Measurements from ENCODE around the gene TXNL1.
"Not testable (repeated sequence)": the region's sequence is repeated elsewhere in the genome, so short reads cannot be mapped to it uniquely, and the experiment has no call there.

Gene TXNL1

DNA sequence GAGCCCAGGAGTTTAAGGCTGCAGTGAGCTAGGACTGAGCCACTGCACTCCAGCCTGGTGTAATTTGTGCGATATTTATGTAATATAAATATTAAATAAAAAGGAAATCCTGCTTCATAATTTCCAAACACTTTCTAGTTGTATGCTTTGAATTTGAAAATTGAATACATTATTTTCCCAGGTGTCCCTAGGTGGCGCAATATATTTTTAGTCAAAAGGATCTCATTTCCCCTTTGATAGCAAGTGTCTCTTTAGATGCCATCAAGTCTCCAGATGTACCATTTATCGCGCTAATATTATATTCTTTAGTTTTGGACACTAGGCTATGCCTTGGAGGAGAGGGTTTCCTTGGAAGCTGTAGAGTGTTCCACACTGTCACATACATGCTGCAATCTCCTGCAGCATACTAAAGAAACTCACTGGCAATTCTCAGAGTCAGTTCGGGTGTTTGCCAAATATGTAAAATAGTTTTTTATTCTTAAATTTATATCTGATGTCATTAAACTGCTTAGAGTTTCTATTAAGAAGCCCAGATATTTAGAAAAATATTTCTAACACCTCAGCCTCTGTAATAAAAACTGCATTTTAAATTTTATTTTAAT is 7.1 kb upstream of the TXNL1 start:
- no peak for DNase-seq (ENCODE audit: low read depth in 2 of 2)

DNA sequence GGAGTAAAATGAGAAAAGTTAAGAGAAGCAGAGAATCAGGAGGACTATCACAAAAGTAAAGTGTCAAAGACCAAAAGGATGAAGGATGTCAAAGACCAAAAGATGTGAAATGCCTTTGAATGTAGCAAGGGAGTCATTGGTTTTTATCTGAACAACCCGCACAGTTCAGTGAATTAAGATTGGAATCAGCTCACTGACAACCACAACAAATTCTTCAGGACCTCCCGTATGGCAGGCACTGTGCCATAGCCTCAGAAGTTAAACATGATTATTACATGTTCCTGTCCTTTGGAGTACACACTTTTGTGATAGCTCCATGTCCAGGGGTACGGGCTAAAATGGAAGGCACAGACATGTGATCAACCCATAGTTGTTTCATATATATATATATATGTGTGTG is 5.0 kb upstream of the TXNL1 start:
- DNase-seq (ENCODE audit: low read depth in 2 of 2), result no peak

DNA sequence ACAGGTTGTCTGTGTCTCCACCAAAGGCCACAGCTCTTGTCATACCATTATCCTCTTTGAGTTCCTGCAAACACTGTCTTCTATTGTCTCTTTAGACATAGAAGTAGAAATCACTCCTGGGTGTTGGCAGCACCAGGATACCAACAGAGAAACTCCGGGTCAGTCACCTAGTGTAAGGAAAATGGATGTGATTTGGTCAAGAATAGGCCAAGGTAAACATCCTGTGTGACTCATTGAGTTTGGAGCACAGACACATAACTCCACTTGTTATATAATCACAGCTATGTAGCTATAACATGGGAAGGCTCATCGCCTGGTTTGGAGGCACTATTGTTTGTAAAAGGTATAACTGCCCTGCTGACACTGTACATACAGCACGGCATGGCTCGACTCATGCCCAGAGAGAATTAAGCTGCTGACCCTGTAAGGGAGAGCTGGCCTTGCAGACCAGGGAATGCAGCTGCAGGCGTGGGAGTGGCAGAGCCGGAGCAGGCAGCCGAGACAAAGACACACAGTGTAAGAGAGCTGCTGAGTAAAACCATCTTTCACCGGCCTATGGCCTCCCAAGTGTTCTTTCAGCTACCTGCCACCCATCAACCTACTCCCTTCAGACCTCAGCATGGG is 3.4 kb upstream of the TXNL1 start:
- no peak for DNase-seq (ENCODE audit: low read depth in 2 of 2)

DNA sequence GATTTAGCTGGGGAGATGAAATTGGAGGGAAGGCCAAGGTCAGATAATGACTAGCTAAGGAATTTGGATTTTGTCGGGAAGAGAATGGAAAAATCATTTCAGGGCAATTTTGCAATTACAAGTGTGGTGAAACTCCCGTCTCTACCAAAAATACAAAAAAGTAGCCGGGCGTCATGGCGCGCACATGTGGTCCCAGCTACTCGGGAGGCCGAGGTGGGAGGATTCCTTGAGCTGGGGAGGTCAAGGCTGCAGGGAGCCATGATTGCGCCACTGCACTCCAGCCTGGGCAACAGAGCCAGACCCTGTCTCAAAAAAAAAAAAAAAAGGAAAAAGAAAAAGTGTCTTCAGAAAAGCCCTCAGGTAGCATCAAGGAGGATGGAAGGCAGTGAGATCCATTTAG is 1.2 kb upstream of the TXNL1 start:
- DNase-seq (ENCODE audit: low read depth in 2 of 2), result no peak

DNA sequence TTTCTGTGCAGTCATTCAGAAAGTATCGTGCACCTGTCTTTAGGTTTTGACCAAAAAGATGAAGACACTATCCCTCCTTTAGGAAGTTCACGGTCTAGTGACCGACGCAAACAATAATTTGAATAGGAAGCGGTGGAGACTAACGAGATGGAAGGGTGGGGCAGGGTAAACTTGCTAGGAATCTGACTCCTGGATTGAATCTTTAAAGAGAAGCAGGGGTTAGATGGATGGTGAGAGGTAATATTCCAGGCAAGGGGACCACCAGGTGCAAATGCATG is 651 bp upstream of the TXNL1 start:
- DNase-seq (ENCODE audit: low read depth in 2 of 2), result no peak

DNA sequence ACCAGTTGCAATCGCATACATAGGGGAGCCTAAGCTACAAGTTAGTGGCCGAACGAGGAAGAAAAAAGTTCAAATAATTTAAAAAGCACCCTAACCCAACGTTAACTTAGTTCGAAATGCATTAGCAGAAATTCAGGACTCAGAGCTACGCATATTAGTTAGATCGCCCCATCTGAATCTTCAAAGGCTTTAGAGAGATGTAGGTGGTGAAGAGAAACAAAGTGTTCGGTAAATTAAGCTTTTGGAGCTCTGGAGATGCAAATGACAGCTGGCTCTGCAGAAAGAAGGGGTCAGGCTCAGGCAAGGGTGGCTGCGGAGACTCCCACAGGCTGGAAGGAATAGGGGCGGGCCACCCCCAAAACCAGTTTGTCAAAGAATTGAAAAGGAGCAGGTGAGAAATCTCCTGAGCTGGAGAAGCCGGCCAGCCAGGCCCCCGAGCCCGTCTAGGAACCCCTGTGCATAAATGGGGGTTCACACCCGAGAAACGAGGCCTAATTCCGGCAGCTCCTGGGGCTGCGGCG is 621 bp downstream of the TXNL1 start:
- no peak for DNase-seq (ENCODE audit: low read depth in 2 of 2)

DNA sequence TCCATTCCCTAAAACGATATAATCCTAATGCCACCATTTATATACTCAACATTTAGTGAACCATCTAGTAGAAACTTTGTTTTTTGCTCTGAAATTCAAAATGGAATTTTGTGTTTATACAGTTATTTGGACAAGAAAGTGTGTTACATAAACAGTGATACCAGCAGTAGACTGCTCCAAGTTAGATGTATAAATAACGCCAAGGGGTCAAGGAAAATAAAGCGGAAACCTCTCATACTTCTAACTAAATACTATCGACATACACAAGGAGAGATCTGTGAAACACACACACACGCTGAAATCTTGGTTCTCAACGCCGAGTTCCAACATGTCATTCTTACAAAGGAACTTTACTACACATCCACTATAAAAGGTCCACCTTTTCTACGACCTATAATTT is 1.2 kb downstream of the TXNL1 start:
- no peak for DNase-seq (ENCODE audit: low read depth in 2 of 2)

DNA sequence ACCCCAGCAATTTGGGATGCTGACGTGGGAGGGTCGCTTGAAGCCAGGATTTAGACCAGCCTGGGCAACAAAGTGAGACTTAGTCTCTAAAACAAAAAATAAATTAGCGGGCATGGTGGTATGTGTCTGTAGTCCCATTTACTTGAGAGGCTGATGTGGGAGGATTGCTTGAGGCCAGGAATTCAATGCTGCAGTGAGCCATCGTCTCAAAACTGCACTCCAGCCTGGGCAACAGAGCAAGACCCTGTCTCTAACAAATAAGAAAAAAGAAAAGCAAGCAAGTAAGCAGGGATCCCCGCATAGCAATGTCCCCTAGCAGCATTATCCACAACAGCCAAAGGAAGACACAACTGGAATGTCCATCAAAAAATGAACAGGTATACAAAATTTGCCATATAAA is 3.4 kb downstream of the TXNL1 start:
- DNase-seq (ENCODE audit: low read depth in 2 of 2), result no peak

DNA sequence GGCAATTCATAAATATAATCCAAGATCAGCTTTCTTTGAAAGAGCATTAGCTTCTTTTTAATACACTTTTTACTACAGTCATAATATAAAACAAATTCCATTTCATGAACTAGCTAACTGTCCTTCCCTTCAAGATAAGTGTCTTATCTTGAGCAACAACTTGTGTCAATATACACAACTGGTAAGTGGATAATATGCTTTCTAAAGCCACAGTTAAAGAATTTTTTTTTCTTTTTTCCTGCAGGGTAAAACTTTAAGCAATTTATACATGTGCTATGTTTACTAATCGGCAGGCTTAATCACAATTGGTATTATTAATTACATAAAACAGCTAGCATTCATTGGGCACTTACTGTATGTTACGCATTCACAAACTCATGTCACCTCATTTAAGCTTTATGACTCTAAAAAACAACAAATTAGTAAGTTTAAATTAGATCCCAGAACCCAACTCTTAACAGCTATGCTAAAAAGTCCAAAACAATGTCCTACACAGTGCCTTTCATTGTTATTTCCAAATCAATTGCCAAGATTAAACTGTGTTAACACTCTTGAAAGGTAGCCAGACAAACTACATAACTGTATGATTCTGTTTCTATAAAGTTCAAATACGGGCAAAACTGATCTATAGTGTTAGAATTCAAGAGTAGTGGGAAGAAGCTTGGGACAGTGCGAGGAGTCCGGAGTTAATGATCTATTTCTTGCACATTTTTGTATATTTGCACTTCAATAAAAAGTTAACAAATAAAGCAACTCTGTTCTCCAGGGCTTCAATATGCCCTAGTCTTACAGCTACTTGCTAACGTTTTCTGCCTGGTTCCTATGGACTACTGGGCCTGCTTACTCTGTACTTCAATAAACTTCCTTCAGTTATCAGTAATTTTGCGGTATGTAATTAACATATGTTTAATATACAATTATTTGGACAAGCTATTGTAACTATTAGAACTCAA is 6.0 kb downstream of the TXNL1 start:
- no peak for DNase-seq (ENCODE audit: low read depth in 2 of 2)

DNA sequence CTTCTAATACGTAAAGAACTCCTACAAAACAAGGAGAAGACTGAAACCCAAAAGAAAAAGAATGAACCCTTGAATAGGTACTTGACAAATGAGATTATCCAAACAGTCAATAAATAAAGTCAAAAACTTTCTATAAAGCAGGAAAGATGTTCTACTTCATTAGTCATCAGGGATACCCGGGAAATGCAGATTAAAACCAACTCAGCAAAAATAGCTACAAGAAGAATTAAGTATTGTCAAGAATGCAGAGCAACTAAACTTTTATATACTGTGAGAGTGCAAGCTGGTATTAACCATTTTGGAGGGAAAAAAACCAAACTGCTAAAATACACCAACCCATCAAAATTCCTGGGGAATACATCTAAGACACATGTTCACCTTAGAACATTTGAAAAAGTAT is 10.4 kb downstream of the TXNL1 start:
- no peak for DNase-seq (ENCODE audit: low read depth in 2 of 2)

DNA sequence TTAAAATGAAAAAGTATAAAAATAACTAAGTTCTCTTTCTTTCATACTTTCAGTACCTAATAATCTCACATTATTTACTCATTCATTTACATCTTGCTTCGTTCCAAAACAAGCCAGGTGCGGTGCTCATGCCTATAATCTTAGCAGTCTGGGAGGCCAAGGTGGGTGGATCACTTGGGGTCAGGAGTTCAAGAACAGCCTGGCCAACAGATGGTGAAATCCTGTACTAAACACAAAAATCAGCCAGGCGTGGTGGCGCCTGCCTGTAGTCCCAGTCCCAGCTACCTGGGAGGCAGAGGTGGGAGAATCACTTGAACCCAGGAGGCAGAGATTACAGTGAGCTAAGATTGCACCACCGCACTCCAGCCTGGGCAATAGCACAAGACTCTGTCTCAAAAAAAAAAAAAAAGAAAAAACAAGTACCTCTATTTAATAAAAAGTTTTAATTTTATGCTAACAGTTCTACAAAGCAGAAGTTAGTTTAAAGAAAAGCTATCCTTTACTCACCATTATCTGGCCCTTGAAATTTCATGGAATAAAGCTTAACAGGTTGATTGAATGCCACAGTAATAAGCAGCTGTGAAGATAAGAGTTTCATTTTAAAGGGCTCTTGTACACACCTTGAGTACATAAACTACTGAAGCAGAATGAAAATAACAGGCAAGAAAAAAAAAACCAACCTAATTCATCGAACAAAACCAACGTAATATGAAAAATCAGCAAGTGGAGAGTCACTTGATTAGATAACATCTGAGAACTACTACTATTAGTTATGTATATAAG is 22.5 kb downstream of the TXNL1 start:
- no peak for DNase-seq (ENCODE audit: low read depth in 2 of 2)

DNA sequence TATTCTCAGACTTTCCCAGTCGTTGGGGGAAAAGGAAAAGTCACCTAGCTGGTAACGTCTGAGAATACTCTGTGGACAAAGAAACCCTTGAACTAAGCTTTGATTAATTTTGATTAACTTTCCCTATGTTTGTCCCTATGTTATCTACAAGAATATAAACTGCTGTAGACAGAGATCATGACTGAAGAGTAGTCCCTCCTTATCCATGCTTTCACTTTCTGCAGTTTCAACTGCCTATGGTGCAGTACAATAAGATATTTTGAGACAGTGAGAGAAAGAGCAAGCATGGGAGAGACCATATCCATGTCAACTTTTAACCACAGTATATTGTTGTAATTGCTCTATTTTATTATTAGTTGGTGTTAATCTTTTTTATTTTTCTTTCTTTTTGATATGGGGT is 31.8 kb downstream of the TXNL1 start:
- DNase-seq (ENCODE audit: low read depth in 2 of 2), result no peak

DNA sequence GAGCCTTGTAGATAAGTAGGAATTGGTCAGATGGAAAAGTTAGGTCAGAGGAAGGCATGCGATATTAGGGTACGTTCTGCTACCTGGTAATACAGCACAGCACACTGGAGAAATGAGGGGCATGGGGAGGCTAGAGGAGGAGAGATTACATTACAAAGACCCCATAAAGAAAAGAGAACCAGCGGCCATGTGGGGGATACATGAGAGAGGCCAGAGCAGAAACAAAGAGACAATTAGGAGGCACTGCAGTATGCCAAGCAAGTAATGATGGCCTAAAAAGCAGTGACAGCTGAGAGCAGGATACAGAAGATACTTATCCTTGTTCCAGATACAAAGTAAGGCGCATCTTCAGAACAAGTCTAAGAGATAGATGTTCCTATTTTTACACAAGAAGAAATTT is 40.0 kb downstream of the TXNL1 start:
- DNase-seq (ENCODE audit: low read depth in 2 of 2), result no peak

DNA sequence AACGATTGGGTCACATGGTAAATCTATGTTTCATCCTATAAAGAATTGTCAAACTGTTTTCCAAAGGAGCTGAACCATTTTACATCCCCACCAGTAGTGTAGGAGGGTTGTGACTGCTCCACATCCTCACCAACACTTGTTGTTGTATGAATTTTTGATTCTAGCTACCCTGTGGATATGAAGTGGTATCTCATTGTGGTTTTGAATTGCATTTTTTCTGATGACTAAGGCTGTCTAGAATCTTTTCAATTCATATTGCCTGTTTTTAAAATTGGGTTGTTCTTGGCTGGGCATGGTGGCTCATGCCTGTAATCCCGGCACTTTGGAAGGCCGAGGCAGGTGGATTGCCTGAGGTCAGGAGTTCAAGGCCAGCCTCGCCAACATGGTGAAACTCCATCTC is 44.5 kb downstream of the TXNL1 start:
- DNase-seq (ENCODE audit: low read depth in 2 of 2), result no peak

DNA sequence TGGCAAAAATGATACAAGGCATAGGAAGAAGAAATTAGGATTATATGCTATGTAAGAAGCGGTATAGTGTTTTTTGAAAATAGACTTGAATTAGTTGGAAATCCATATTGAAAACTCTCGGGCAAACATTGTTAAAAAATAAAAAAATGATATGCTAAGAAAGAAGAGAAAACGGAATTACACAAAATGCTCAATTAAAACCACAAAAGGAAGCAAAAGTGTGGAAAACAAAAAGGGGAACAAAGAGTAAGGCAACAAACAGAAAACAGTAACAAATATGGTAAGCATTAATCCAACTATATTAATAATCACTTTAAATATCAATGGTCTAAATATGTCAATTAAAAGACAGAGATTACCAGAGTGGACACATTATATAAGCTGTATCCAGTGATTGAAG is 58.4 kb downstream of the TXNL1 start:
- no peak for DNase-seq (ENCODE audit: low read depth in 2 of 2)

DNA sequence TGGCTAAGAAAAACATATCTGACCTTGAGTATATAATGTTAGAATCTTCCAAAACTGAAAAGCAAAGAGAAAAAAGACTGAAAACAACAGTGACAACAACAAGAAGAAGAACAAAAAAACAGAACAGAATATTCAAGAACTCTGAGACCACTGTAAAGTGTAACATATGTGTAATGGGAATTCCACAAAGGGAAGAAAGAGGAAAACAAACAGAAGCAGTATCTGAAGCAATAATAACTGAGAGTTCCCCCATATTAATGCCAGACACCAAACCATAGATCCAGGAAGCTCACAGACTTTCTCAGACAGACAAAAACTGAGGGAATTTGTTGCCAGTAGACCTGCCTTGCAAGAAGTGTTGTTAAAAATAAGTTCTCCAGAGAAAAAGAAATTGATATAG is 58.9 kb downstream of the TXNL1 start:
- DNase-seq (ENCODE audit: low read depth in 2 of 2), result no peak

DNA sequence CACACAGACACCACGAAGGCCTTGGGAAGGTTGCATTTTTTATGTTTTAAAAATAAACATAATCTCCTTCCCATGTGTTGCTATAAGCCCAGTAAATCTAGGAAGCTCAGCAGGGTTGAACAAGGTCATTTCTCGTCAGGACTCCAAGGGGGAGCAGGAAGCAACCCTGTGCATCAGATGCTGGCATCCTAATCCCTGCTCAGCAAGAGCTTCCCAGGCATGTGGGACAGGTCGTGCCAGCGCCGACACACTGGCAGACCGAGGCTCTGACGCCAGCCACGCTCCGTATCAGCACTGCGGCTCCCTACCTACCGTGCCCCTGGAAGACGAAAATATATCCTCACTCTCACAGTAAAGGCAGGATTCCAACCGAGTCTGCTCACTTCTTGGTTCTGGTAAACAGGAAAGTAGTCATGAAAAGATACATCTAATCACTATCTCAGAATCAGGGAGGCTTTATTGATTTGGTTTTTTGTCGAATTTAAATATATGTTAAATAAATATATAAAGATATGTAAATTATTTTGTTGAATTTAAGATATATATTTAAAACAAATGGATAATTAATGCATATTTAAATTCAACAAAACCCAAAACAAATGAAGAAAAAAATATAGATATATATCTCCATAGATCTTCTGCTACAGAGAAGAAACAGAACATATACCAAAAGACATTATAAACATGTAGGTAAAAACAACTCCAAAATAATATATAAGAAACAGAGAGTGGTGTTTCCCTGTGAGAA is 61.4 kb downstream of the TXNL1 start:
- no peak for DNase-seq (ENCODE audit: low read depth in 2 of 2)

DNA sequence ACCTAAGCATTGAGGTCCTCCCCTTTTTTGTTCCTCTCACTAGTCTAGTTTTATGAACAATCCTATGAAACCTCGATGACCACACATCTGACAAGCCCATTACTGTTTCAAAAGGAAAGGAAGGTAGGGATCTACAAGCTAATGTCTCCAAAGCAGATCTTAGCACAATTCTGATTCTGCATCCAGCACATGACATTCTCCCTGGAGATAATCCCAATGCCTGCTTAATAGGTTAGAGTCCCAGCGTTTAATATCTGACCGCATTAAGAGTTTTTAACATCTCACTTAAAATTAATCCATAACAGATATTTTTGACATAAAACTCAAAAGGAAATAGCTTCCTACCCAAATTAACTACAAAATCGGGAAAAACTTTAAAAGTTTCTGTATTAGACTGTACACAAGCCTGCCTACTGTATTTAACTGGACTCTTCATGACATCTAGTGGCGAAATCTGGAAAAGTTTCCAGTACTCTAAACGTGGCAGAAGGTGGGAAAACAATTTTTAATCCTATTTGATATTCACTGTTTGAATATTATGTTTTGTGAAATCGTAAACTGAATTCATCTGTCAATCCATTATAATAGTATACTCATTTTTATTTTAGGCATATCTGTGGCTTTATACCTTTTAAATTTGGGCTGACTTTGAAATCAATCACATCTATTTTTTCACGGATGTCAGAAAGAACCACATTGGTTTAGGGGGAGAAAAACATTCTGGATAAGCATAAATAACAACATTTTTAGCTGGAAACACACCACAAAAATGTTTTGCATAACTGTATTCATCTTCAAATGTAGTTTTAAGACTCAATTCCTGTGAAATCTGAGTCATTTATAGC is 62.4 kb downstream of the TXNL1 start:
- no peak for DNase-seq (ENCODE audit: low read depth in 2 of 2)

DNA sequence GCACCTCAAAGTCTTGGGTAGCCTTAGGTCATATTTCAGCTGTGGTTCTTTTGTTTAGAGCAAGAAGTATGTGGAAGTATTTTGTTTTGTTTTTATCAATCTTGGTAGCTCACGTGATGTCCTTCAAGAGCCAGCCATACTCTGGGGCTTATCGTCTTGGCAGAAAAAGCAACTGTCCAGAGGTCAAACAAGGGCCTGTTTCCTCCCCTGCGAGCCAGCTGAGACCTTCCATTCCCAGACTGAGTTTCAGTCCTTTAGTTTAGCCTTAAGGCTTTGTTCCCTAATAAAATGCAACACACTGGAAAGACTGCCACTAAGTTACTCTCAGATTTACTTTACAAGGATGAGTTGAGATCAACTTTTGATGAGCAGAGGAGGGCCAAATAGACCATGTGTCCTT is 63.5 kb downstream of the TXNL1 start:
- no peak for DNase-seq (ENCODE audit: low read depth in 2 of 2)

DNA sequence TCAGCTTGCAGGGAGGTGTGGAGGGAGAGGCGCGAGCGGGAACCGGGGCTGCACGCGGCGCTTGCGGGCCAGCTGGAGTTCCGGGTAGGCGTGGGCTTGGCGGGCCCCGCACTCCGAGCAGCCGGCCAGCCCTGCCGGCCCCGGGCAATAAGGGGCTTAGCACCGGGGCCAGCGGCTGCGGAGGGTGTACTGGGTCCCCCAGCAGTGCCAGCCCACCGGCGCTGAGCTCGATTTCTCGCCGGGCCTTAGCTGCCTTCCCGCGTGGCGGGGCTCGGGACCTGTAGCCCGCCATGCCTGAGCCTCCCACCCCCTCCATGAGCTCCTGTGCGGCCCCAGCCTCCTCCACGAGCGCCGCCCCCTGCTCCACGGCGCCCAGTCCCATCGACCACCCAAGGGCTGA is 66.1 kb downstream of the TXNL1 start:
- DNase-seq (ENCODE audit: low read depth in 2 of 2), result not testable (repeated sequence)

DNA sequence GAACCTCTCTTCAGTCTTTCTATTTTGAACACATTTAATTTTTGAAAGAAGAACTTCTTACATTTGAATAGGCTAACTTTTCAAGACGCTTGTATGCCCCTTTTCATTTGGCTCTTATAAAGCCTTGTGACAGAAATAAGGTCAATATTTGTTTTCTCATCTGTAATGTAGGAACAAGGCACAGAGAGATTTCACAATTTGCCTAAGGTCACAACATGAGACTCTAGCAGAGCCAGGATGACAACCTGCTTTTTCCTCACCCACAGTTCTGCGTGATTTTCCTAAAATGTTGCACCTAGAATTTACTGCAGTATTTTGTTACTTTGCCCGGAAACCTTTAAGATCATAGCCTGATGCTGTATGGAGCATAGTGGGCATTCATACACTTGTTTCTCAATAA is 67.4 kb downstream of the TXNL1 start:
- DNase-seq (ENCODE audit: low read depth in 2 of 2), result no peak
